Measurements from ENCODE around the gene JMJD4.

GRCh38 chr1:227739636-227740035 lies 4.5 kb upstream of the JMJD4 start:
- TF ChIP-seq POLR2A (IDR thresholded peaks at IDR 0.05; ENCODE audit: low read depth, low read length) (no peak), SPI1 (IDR thresholded peaks at IDR 0.05; ENCODE audit: low read depth, low read length) (no peak), POLR2AphosphoS5 (IDR thresholded peaks at IDR 0.05; ENCODE audit: low read depth, low read length) (no peak), PAX5 (IDR thresholded peaks at IDR 0.05; ENCODE audit: insufficient read depth, low read length, severe bottlenecking) (no peak)
